NCI-H69 (cell line): ENCODE results near the gene HIGD1C.
"Not testable (repeated sequence)": the region's sequence is repeated elsewhere in the genome, so short reads cannot be mapped to it uniquely, and the experiment has no call there.

Experiments used
- DNase-seq: peaks from one replicate; lab custom pipeline; 2025; lab: John Stamatoyannopoulos, UW

HIGD1C gene

GRCh38 chr12:50984586-50985298 is 32.4 kb downstream of the HIGD1C start:
- DNase-seq: no peak

DNA sequence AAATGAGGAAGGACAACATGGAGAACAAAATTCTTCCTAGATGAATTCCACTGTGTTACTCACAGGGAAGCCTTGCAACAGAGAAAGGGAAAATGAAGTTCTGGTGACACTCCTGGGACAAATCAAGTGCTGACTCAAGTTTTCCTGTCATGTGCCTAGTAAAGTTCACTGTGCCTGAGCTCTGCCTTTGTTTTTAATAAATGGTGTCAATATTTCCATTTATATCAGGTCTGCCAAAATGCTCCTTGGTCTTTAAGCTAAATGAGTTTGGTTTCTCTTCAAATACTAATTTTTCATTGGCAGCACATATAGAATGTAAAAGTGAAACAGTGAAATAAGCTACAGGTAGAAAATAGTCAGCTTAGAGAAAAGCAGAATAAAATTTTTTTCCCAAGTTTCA is 33.0 kb downstream of the HIGD1C start:
- DNase-seq: no peak

- DNase-seq: peak; percentile 62
These were observed 34.8 kb downstream of the HIGD1C start for GRCh38 chr12:50986966-50987737.

- DNase-seq: no peak
These were observed 35.7 kb downstream of the HIGD1C start for GRCh38 chr12:50988051-50988450.

- no peak for DNase-seq
These were observed 36.5 kb downstream of the HIGD1C start for GRCh38 chr12:50988871-50989270.

- no peak for DNase-seq
These were observed 37.9 kb downstream of the HIGD1C start for GRCh38 chr12:50990147-50990727.

DNA sequence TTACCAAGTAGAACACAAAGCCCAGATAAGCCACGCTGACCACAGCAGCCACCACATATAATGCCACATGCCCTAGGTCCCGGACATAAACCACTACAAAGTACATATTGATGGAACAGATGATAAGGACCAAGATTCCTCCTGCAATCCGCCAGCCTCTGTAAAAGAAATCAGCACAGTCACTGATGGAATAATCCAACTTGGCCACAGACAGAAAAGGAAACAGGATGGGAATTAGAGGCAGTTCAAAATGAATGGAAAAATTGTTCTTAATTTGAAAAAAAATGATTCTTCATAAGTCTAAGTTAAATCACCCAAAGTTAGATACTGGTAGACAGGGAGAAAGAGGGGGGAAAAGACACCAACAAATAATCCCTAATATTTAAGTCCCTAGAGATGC is 38.4 kb downstream of the HIGD1C start:
- DNase-seq: no peak

DNA sequence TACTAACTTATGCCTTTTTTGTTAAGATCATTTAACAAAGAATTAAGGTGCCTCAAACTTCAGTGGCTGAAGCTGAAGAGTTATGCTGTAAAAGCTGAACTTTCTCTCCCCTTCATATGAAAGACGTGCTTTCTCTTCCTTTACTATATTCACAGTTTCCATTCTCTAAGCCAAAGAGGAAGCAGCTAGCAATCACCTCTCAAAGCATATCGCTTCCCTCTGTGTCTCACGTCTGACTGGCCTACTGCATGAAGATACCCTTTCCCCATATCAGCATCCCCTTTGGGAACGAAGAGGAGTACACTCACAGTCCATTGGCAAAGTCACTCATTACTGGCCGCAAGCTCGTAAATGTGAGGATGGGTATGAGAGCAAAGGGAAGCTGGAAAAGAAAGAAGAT is 38.9 kb downstream of the HIGD1C start:
- no peak for DNase-seq

DNA sequence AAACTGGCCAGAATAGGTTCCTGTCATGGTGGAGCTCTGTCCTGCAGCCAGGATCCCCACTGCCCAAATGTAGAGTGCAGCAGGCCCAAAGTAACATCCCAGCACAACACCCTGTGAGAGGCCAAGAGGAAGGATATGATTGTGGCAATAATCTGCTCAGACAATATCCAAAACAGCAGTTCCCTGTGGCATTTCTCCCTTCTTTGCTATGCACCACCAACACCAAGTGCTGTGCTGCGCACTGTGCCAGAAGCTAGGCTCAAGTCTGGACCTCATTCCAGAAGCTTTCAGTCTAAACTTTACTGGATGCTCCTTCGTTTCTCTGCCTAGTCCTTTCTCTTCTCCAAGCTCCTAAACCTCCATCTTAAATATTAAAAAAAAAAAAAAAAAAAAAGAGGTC is 40.5 kb downstream of the HIGD1C start:
- DNase-seq: no peak

DNA sequence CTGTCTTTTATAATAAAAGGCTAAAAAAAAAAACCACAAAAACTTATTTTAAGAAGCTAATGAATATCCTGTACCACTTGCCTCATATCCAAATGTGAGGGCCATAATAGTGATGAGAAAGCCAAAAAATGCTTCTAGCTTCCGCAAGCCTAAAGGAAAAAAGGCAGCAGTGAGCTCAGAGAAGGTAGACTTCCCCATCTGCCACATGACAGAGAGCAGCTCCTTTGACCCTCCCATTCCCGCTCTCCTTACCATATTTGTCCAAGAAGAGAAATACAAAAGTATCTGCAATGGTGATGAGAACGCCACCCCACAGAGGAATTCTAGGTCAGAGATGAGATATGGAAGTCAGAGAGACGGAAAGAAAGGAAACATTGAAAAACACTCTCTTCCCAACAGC is 46.7 kb downstream of the HIGD1C start:
- no peak for DNase-seq

- DNase-seq: no peak
These were observed 47.9 kb downstream of the HIGD1C start for GRCh38 chr12:51000245-51000644.

DNA sequence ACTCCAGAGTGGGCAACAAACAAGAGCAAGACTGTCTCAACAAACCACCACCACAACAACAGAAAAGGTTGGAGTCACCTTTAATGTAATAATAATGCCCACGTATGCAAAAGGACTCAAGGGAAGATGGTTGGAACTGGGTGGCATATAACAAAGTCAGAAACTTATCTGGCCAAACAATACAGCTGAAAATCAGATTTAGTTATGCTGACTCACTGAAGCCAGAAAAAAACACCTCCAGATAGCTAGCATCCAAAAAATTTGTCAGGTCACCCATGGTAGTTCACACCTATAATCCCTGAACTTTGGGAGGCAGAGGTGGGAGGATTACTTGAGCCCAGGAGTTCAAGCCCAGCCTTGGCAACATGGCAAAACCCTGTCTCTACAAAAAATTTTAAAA is 49.5 kb downstream of the HIGD1C start:
- DNase-seq: no peak

DNA sequence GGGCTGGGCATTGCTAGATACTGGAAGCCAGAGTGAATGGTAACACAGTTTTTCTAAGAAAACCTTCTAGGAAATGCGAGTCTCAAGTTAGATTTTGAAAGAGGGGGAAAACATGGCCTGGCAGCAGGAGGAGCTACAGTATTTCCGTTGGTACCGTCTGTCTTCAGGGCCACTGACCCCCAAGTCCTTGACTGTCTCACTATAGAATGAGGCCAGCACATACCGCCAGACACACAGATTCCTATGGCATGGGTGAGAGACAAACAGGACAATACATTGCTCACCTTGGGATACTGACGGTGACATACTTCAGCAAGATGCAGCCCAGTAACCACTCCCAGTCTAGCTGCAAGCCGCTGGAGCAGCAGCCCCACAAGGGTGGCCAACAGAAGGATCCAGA is 52.2 kb downstream of the HIGD1C start:
- DNase-seq: no peak

DNA sequence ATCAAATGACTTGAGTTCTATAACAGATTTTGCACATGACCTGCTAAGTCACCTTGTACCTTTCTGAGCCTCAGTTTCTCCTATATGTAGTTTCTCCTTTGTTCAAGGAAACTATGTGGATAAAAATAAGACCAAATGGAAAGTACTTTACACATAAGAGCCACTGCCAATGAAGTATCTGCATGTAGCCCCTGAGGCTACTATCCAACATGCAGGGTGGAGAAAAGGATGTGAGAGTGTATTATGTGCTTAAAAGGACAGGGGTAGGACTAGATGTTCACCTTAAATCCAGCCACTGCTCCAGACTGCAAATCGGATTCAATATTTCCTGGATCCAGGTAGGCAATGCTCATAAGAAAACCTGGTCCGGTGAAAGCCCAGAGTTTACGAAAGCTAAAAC is 52.7 kb downstream of the HIGD1C start:
- no peak for DNase-seq

DNA sequence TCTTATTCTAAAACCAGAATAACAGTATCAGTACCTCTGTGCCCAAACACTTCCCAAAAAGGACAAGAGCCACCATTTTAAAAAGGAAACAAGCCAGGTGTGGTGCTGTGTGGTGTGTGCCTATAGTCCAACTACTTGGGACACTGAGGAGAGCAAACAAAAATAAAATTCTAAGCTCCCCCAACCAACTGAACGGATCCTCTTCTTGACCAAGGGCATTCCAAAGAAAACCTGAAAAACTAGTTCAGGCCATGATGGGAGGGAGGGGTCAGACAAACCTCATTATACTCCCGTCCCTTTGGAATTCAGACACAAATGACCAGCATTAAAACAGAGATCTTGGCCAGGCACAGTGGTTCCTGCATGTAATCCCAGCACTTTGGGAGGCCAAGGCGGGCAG is 53.3 kb downstream of the HIGD1C start:
- DNase-seq: no peak

- no peak for DNase-seq
These were observed 56.1 kb downstream of the HIGD1C start for GRCh38 chr12:51008329-51009055.

DNA sequence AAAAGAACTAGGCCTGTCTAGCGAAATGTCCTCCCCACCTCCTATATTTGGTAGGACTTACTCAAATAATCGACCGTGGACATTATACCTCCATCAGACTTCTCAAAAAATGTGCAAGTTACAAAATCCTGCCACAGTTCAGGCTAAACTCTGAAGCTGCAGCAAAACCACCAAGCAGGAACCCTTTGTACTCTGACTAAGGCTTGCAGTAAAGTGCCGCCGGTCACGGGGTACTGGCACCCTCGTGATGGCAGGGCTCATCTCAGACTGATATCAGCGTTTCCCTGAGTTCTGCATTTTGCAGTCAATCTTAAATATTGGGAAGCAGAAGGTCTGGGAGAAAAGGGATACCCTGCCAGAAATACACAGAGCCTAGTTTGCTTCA is 56.7 kb downstream of the HIGD1C start:
- no peak for DNase-seq

DNA sequence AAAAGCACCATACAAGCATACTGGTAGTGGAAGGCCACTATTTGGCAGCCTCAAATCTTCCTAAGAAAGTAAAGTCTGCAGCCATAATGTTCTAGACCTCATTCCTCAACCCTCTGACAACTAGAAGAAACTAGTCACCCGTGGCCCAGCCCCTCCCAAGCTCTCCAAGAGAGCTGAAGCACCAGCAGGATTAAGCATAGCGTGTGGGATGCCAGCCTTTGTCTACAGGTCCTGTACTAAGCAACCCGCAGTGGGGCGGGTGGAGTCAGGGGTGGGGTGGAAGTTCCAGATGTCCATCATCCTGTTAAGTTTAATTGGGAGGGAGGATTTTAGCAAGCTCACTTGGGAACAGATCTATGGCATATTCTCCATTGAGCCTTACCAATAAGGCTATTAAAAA is 59.6 kb downstream of the HIGD1C start:
- peak; percentile 75 for DNase-seq

DNA sequence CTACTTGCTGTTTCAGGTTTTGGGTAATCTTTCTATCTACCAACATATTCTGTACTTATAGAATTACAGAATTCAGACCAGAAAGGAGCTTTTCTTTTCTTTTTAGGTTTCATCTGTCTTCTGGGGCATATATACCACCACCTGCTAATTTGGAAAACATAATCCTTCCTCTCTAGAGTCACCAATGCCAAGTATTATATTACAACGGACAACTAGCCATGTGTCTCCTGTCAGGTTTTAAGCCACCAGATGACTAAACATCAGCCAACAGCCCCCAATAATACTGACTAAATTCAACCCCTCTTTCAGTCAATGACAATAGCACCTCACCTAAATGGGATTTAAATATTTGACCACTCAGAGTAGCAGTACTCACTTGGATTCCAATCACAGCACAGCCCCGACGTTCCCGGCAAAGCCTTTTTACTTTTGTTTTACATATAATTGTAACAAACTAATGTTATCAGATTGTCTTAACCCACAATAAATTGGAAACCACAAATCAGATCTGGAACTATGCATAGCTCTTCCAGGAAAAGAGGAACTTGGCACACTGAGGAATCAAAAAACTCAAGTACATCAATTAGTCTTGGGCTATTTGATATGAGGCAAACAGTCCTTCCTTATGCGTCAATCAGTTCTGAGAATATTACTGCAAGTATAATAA is 60.4 kb downstream of the HIGD1C start:
- peak; percentile 41 for DNase-seq

- DNase-seq: peak; percentile 42
These were observed 61.1 kb downstream of the HIGD1C start for GRCh38 chr12:51013441-51013840.

- not testable (repeated sequence) for DNase-seq
These were observed 62.1 kb downstream of the HIGD1C start for GRCh38 chr12:51014467-51014866.

DNA sequence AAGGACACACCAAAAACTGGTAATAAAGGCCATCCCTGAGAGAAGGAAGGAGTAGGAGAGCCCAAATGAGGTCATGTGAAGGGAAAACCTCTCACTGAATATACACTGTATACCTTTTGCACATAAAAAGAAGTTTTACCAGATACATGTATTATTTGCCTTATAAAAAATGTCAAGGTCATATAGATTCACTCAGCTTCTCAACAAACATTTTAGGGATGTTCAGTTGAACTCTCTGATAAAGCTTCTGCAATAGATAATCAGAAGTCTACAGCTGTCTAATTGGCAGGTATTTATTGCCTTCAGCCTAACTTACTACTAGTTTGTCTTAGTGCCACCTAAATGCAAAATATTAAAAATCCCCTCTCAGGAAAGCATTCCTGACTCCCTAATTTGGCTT is 65.1 kb downstream of the HIGD1C start:
- no peak for DNase-seq
